ENCODE measurements around the gene CCDC83. TPM values are rescaled to one million over a fixed set of nuclear protein-coding genes. Genes with fewer than 3 reads are reported as not detected.

The CCDC83 gene
- total RNA-seq, 3 donors from 2014 or later (not counting 1 experiment from before 2014, with no cell fraction given) = 0.12 TPM; not detected in 2

- DNase-seq (no peak), ATAC-seq (no peak)
- Histone ChIP-seq H3K4me3 (ENCODE audit: low read length) (no peak overlapping the region), H3K27ac (ENCODE audit: low read length) (no peak overlapping the region), H3K27me3 (ENCODE audit: control insufficient read depth, insufficient read depth, low read length) (no peaks in the 10 kb centered on the region), H3K36me3 (ENCODE audit: control insufficient read depth, insufficient read depth, low read length) (no peaks in the 10 kb centered on the region), H3K4me1 (ENCODE audit: control insufficient read depth, insufficient read depth, low read length) (no peaks in the 10 kb centered on the region), H3K9me3 (ENCODE audit: control insufficient read depth, insufficient read depth, low read length) (no peaks in the 10 kb centered on the region)
- no peak overlapping the region for H3K4me3 Mint-ChIP-seq
- no peak overlapping the region for H3K27ac Mint-ChIP-seq
- no peaks in the 10 kb centered on the region for H3K9me3 Mint-ChIP-seq
- H3K36me3 Mint-ChIP-seq = no peaks in the 10 kb centered on the region
- intact Hi-C loops (cut with micrococcal nuclease) = no loop called here
- no peak for TF ChIP-seq CTCF (IDR thresholded peaks at IDR 0.05)
- H3K27me3 Mint-ChIP-seq (ENCODE audit: low read depth in 2 of 2) = peaks cover 2 to 13% of the 10 kb centered on the region in 2 donors
- WGBS (ENCODE audit: insufficient coverage) = 93% methylated on average over 3 of the region's 4 CpGs
- H3K4me1 Mint-ChIP-seq = no peaks in the 10 kb centered on the region
Measured at GRCh38 chr11:85903406-85903805, 48.2 kb downstream of the CCDC83 start.

GRCh38 chr11:85903811-85904210 is 48.6 kb downstream of the CCDC83 start:
- no peak for DNase-seq
- no peaks in the 10 kb centered on the region for H3K4me1 Mint-ChIP-seq

GRCh38 chr11:85912414-85912813 is 57.2 kb downstream of the CCDC83 start:
- no peaks in the 10 kb centered on the region for H3K27me3 ChIP-seq (ENCODE audit: control insufficient read depth, insufficient read depth, low read length)
- no peaks in the 10 kb centered on the region for H3K36me3 Mint-ChIP-seq
- H3K27ac Mint-ChIP-seq = no peak overlapping the region
- ATAC-seq (no peak), DNase-seq (no peak)
- WGBS (ENCODE audit: insufficient coverage) = 79% methylated on average over 2 of the region's 2 CpGs
- H3K36me3 ChIP-seq (ENCODE audit: control insufficient read depth, insufficient read depth, low read length) = no peaks in the 10 kb centered on the region
- no peaks in the 10 kb centered on the region for H3K4me1 ChIP-seq (ENCODE audit: control insufficient read depth, insufficient read depth, low read length)
- peaks cover 4 to 23% of the 10 kb centered on the region in 2 donors for H3K27me3 Mint-ChIP-seq (ENCODE audit: low read depth in 2 of 2)
- intact Hi-C loops (cut with micrococcal nuclease) = no loop called here
- no peaks in the 10 kb centered on the region for H3K9me3 Mint-ChIP-seq
- H3K4me3 ChIP-seq (ENCODE audit: low read length) = no peak overlapping the region
- H3K27ac ChIP-seq (ENCODE audit: low read length) = no peak overlapping the region
- H3K4me3 Mint-ChIP-seq = no peak overlapping the region
- H3K9me3 ChIP-seq (ENCODE audit: control insufficient read depth, insufficient read depth, low read length) = no peaks in the 10 kb centered on the region
- no peaks in the 10 kb centered on the region for H3K4me1 Mint-ChIP-seq
- TF ChIP-seq CTCF (IDR thresholded peaks at IDR 0.05) = no peak

More at GRCh38 chr11:85903811-85904210, 48.6 kb downstream of the CCDC83 start:
- no peak for ATAC-seq
- intact Hi-C loops (cut with micrococcal nuclease) = no loop called here
- Histone ChIP-seq H3K4me3 (ENCODE audit: low read length) (no peak overlapping the region), H3K27me3 (ENCODE audit: control insufficient read depth, insufficient read depth, low read length) (no peaks in the 10 kb centered on the region), H3K9me3 (ENCODE audit: control insufficient read depth, insufficient read depth, low read length) (no peaks in the 10 kb centered on the region), H3K36me3 (ENCODE audit: control insufficient read depth, insufficient read depth, low read length) (no peaks in the 10 kb centered on the region), H3K4me1 (ENCODE audit: control insufficient read depth, insufficient read depth, low read length) (no peaks in the 10 kb centered on the region), H3K27ac (ENCODE audit: low read length) (no peak overlapping the region)
- 100% methylated on average over 1 of the region's 3 CpGs for WGBS (ENCODE audit: insufficient coverage)
- Mint-ChIP-seq H3K27me3 (ENCODE audit: low read depth in 2 of 2) (peaks cover 2 to 9% of the 10 kb centered on the region in 2 donors), H3K9me3 (no peaks in the 10 kb centered on the region), H3K36me3 (no peaks in the 10 kb centered on the region), H3K4me3 (no peak overlapping the region), H3K27ac (no peak overlapping the region)
- TF ChIP-seq CTCF (IDR thresholded peaks at IDR 0.05) = no peak

DNA sequence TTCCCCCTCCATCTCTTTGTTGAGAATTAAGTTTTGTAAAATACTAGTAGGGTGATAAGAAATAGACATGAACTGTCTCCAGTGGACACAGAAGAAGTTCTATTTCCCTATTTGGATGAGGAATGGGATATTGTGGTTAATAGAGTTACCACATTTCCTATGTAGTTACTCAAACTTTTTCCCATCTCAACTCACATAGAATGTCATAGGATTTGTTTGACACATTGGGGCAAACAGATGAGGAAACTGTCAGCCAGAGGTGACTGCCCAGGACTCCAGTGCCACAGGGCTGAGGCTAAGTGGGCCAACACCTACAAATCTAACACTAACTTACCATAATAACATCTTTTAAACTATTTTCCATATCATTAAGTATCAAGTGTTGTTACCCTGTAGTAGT is 58.3 kb downstream of the CCDC83 start:
- no peaks in the 10 kb centered on the region for H3K9me3 Mint-ChIP-seq
- ATAC-seq (no peak), DNase-seq (no peak)
- no peak overlapping the region for H3K4me3 ChIP-seq (ENCODE audit: low read length)
- no peak for TF ChIP-seq CTCF (IDR thresholded peaks at IDR 0.05)
- no peaks in the 10 kb centered on the region for H3K36me3 Mint-ChIP-seq
- H3K27ac Mint-ChIP-seq = no peak overlapping the region
- no peak overlapping the region for H3K4me3 Mint-ChIP-seq
- intact Hi-C loops (cut with micrococcal nuclease) = no loop called here
- H3K9me3 ChIP-seq (ENCODE audit: control insufficient read depth, insufficient read depth, low read length) = no peaks in the 10 kb centered on the region
- peaks cover 4 to 23% of the 10 kb centered on the region in 2 donors for H3K27me3 Mint-ChIP-seq (ENCODE audit: low read depth in 2 of 2)
- H3K4me1 Mint-ChIP-seq = no peaks in the 10 kb centered on the region
- no peaks in the 10 kb centered on the region for H3K36me3 ChIP-seq (ENCODE audit: control insufficient read depth, insufficient read depth, low read length)
- H3K4me1 ChIP-seq (ENCODE audit: control insufficient read depth, insufficient read depth, low read length) = no peaks in the 10 kb centered on the region
- H3K27ac ChIP-seq (ENCODE audit: low read length) = no peak overlapping the region
- no peaks in the 10 kb centered on the region for H3K27me3 ChIP-seq (ENCODE audit: control insufficient read depth, insufficient read depth, low read length)

All from natural killer cell (primary cell).